Stimulated activated CD8-positive, alpha-beta memory T cell treated with anti-CD3 and anti-CD28 coated beads, Interleukin-4, amount 100 ng/mL, for 48 hours (primary cell): ENCODE measurements around the gene ZNF432.
"Not testable (repeated sequence)": the region's sequence is repeated elsewhere in the genome, so short reads cannot be mapped to it uniquely, and the experiment has no call there.

Experiments used
- DNase-seq: peaks from one replicate; pipeline ENCODE4 v3.0.0-alpha.2; 2020

The ZNF432 gene

GRCh38 chr19:52048555-52049501 lies at the start of gene ZNF432:
TSS of gene ZNF432 (minus strand) at chr19:52048838. CDS start at chr19:52046868, 1,970 bp downstream.
- peak; percentile 86 for DNase-seq

GRCh38 chr19:52096416-52096815 lies 47.8 kb upstream of the ZNF432 start:
- not testable (repeated sequence) for DNase-seq

GRCh38 chr19:52095172-52096014 lies 46.8 kb upstream of the ZNF432 start, which contains the start of gene ZNF841:
TSS of gene ZNF841 (minus strand) at chr19:52095765. CDS start at chr19:52084801, 10,964 bp downstream.
- DNase-seq = peak; percentile 93

- DNase-seq = no peak
Observed at GRCh38 chr19:52094526-52095130, 46.0 kb upstream of the ZNF432 start.

GRCh38 chr19:52086481-52086880 lies 37.8 kb upstream of the ZNF432 start:
- no peak for DNase-seq

DNA sequence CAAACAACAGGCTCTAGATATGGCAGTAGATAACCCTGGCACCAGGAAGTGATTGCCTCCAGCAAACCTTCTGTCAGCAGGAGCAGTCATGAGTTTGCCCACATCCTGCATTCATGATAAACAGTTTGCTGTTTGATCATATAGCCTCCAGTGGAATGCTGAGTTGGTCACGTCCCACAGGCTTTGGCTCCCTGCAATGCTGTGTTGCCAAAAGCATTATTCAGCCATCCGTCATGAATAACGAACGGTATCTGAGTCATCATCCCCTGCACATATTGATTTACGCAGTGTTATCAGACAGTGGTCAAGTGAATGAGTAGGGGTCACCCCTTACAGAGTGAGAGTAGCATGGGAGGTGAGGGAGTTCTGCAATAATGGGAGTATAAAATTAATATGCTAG lies 21.9 kb upstream of the ZNF432 start:
- DNase-seq = no peak

DNA sequence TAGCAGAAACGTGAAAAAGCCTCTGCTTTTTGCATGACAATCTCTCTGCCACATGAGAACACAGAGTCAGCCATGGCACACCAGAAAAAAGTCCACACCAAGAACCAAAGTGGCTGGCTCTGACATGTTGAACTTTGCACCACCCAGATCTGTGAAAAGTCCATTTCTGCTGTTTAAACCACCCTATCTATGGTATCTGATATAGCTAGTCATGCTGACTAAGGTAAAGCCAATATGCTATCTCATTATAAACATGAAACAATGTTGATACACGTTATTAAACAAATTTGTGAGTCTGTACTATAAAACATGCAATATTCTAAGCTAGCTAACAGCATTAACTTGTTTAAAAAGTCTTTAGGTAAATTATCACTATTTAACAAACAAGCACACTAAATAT lies 21.0 kb upstream of the ZNF432 start:
- no peak for DNase-seq

DNA sequence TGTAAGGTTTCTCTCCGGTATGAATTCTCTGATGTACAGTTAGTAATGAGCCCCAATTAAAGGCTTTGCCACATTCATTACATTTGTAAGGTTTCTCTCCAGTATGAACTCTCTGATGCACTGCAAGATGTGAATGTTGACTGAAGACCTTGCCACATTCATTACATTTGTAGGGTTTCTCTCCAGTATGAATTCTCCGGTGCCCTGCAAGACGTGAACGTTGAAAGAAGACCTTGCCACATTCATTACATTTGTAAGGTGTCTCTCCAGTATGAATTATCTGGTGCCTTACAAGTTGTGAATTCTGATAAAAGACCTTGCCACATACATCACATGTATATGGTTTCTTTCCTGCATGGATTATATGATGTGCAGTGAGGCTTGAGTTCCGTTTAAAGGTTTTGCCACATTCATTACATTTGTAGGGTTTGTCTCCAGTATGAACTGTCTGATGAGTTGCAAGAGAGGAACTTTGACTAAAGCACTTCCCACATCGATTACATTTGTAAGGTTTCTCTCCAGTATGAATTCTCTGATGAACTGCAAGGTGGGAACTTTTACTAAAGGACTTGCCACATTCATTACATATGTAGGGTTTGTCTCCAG lies 17.7 kb upstream of the ZNF432 start:
- DNase-seq = no peak

DNA sequence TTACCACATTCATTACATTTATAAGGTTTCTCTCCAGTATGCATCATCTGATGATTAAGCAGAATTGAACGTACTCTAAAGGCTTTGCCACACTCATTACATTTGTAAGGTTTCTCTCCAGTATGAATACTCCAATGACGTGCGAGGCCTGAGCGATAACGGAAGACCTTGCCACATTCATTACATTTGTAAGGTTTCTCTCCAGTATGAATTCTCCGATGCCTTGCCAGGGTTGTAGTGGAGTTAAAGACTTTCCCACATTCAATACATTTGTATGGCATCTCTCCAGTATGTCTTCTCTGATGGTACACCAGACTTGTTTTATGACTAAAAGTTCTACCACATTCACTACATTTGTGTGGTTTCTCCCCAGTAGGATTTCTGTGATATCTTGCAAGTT lies 16.8 kb upstream of the ZNF432 start:
- no peak for DNase-seq

DNA sequence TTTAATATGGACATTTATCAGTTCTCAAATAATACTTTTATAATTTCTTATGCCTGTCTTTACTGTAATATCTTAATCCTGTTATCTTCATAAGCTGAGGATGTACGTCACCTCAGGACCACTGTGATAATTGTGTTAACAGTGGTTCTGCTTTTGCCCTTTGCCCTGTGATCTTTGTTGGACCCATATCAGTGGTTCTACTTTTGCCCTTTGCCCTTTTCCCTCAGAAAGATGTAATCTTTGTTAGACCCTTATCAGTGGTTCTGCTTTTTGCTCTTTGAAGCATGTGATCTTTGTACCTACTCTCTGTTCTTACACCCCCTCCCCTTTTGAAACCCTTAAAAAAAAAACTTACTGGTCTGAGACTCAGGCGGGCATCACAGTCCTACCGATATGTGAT lies 7.8 kb upstream of the ZNF432 start:
- not testable (repeated sequence) for DNase-seq

DNA sequence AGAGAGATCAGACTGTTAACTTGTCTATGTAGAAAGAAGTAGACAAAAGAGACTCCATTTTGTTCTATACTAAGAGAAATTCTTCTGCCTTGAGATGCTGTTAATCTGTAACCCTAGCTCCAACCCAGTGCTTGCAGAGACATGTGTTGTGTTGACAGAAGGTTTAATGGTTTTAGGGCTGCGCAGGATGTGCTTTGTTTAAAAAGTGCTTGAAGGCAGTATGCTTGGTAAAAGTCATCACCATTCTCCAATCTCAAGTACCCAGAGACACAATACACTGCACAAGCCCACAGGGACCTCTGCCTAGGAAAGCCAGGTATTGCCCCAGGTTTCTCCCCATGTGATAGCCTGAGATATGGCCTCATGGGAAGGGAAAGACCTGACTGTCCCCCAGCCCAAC lies 3.1 kb upstream of the ZNF432 start:
- DNase-seq = not testable (repeated sequence)

GRCh38 chr19:52039169-52039568 lies 9.5 kb downstream of the ZNF432 start:
- DNase-seq = no peak

DNA sequence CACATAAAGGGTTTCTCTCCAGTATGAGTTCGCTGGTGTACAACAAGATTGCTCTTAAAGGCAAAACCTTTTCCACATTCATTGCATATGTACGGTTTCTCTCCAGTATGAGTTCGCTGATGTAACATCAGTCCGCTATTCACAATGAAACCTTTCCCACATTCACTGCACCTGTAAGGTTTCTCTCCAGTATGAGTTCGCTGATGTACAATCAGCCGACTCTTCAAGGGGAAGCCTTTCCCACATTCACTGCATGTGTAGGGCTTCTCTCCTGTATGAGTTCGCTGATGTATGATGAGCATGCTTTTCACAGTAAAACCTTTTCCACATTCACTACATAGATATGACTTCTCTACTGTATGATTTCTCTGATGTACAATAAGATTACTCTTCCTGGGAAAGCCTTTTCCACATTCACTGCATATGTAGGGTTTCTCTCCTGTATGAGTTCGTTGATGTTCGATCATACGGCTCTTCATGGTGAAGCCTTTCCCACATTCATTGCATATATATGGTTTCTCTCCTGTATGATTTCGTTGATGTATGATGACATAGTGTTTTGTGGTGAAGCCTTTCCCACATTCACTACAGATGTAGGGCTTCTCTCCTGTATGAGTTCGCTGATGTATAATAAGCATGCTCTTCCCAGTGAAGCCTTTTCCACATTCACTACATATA lies 14.4 kb downstream of the ZNF432 start:
- no peak for DNase-seq

GRCh38 chr19:52028780-52029123 lies 19.9 kb downstream of the ZNF432 start:
- DNase-seq = no peak

- peak; percentile 90 for DNase-seq
Observed at GRCh38 chr19:52028027-52028779, 20.4 kb downstream of the ZNF432 start, which contains the start of gene ZNF614. TSS of gene ZNF614 (minus strand) at chr19:52028379. CDS start at chr19:52025745, 2,634 bp downstream.

- DNase-seq = not testable (repeated sequence)
Observed at GRCh38 chr19:52026255-52026990, 22.2 kb downstream of the ZNF432 start.

- not testable (repeated sequence) for DNase-seq
Observed at GRCh38 chr19:52024478-52024877, 24.2 kb downstream of the ZNF432 start.

GRCh38 chr19:52022193-52022592 lies 26.4 kb downstream of the ZNF432 start:
- DNase-seq = no peak

DNA sequence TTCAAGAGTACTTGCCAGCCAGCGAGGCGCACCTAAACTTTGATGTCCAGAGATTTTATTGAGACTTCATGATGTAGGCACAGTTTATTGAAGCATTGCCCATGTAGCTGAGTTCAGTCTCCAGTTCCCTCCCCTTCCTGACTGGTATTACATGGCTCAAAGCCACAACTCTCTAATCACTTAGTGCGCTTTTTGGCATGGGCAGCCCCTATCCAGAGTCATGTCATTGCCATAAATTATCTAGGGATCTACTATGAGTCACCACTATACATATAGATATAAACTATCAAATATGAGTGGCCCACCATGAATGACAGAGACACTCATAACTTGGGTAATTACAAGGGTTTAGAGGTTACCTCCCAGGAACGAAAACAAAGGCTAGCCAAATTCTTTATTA lies 28.1 kb downstream of the ZNF432 start:
- no peak for DNase-seq

DNA sequence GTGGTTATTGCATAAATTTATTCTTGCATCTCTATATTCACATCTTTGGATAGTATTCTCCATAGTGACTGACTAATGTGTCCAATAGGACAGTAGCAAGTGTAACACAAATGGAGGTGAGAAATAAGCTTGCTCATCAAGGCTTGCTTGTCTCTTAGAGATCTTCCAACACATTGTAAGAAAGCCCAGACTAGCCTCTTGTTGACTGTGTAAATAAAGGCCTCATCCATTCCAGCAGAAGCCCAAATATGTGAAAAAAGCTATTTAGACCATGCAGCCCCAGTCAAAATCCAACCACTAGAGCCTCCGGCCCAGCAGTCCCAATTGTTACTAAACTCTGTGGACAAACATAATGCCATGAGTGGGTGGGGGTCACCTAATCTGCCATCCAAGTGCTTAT lies 38.0 kb downstream of the ZNF432 start:
- DNase-seq = no peak
